ENCODE results near the gene TMEM175.
"Not testable (repeated sequence)": the region's sequence is repeated elsewhere in the genome, so short reads cannot be mapped to it uniquely, and the experiment has no call there.

TMEM175 gene

GRCh38 chr4:970046-970745 is 37.9 kb downstream of the TMEM175 start:
- no peak for DNase-seq (ENCODE audit: low read depth in 4 of 4, low spot score in 1 of 4)

DNA sequence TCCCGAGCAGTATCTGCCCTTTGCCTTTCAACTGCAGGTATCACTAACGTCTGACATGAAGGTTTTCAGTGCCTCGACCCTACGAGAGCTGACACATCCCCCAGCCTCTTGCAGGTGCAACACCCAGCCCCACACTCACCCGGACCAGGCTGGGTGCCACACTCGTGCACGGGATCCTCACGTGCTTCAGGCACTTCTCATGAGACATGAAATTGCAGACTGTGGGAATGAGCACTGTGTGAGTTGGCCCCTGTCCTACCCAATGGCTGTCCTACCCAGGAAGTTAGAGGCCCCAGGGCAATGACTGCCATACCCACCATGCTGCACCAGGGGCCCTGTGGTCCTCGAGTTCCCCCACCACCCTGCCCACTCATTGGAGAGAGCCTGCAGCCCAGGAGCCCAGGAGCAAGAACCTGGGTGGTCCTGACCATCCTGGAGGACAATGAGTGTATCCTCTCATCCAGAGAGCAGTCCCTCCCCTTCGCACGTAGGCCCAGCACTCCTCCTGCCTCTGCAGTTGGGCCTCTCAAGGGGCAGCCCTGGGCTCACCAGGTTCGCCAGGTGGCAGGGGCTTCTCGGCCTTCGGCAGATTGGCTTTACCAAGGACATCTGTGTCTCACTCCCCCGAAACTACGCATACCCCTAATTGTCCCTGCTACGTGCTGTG is 38.7 kb downstream of the TMEM175 start:
- DNase-seq (ENCODE audit: low read depth in 4 of 4, low spot score in 1 of 4), result no peak

DNA sequence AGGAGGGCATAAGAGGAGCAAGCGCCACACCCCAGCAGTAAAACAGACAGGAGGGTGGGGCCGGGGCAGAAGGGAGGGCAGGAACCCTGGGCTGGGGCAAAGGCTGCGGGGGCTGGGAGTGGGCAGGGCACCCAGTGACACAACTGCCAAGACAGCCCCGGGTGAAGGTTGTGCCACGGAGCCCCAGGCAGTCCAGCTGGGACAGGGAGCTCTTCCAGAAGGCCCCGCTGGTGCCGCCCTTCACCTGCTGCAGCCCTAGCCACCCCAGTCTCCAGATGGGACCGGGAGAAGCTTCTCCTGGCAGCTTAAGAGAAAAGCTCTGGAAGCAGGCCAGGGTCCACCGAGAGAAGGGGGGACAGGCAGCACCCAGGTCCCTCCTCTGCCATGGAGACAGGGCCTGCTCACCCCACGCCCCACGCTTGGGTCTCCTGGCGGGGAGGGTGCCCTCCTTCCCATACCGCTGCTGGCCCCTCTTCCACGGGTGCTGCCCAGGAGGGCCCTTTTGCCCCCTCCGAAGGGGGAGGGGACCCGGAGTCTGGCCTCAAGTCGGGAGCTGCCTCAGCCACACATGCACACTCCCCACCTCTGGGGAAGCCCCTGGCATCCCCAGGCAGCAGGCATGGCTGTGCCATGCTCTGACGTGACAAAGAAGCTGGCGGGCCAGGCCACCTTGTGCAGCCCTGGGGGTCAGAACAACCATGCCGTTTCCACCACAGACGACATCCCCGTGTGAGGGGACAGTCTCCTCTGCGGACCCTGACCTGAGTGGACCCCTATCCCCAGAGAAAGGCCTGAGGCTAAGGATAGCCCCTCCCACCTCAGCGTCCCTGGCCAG is 39.6 kb downstream of the TMEM175 start:
- DNase-seq (ENCODE audit: low read depth in 4 of 4, low spot score in 1 of 4), result no peak

DNA sequence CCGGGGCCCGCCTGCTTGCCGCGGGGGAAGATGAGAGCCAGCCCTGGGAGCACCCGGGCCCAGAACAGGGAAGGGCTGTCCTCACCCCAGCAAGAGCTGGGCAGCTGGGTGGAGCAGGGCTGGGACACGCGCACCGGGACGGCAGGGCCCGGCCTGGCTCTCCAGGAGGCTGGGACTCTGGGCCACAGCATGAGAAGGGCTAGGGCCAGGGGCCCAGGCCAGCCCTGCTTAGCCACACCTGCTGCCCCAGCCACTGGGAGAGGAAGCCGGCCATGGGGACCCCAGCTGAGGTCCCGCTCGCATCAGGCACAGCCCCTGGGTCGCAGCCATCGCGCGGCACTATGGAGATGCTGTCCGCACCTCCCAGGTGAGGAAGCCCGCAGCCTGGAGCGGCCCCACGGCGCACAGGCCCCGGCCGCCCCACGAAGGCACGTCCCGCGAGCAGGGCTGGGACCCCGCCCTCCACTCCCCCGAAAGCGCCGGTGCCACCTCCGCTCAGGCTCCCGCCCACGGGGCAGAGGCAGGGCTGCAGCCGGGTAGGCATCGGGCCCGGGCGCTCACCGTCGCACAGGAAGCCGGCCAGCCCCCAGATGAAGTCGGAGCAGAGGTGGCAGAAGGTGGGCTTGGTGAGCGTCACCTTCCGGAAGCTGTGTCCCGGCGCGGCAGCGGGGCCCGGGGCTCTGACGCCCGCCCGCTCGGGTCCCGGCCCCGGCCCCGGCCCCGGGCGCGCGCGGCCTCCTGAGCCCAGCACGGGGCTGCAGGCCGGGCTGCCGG is 40.6 kb downstream of the TMEM175 start:
- DNase-seq (ENCODE audit: low read depth in 4 of 4, low spot score in 1 of 4), result peak; percentile 17 to 48 (median 30)

GRCh38 chr4:973431-974397 is 41.5 kb downstream of the TMEM175 start, which contains the start of gene DGKQ:
DGKQ (minus strand) TSS chr4:973569; CDS start chr4:973482, 87 bp downstream.
- peak; percentile 64 to 87 (median 78) for DNase-seq (ENCODE audit: low read depth in 4 of 4, low spot score in 1 of 4)

DNA sequence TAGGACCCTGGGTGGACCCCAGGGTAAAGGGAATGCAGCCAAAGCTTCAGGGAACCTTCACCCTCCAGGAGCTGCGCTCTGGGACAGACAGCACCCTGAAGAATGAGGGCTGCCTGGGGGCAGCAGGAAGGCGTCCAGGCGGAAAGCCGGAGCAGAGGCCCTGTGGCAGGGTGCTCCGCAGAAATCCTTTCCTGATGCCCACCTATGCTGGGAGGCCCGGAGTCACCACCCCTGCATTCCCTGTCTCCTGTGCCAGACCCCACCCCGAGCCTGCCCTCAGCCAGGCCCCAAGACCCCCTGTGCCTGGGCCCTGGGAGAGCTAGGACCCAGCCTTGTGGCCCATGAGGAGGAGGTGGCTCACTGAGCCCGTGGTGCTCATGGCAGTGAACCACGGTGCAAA is 42.4 kb downstream of the TMEM175 start:
- no peak for DNase-seq (ENCODE audit: low read depth in 4 of 4, low spot score in 1 of 4)

- not testable (repeated sequence) for DNase-seq (ENCODE audit: low read depth in 4 of 4, low spot score in 1 of 4)
Measured at GRCh38 chr4:976016-976415, 43.8 kb downstream of the TMEM175 start.

GRCh38 chr4:978957-979701 is 46.9 kb downstream of the TMEM175 start:
- DNase-seq (ENCODE audit: low read depth in 4 of 4, low spot score in 1 of 4), result no peak

DNA sequence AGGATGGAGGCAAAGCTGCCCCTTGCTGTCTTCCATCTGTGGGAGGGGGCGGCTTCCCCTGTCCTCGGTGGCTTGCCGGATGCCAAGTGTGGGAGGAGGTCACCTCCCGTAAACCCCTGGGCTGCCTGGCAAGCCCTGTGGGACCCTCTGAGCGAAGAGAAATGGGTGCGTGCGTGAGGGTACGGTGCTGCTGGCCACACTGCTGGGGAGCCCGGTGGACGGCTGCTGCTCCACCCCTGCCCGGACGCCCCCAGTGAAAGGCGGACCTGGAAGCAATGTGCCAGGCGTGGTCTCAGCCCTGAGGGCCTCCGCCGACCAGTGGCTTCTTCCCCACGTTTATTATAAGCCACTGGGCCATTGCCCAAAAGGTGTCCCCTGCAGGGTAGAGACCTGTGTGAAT is 50.0 kb downstream of the TMEM175 start:
- DNase-seq (ENCODE audit: low read depth in 4 of 4, low spot score in 1 of 4), result no peak

- no peak for DNase-seq (ENCODE audit: low read depth in 4 of 4, low spot score in 1 of 4)
Measured at GRCh38 chr4:982814-983213, 50.6 kb downstream of the TMEM175 start.

GRCh38 chr4:984336-985054 is 52.2 kb downstream of the TMEM175 start:
- DNase-seq (ENCODE audit: low read depth in 4 of 4, low spot score in 1 of 4), result no peak

GRCh38 chr4:985123-985830 is 53.0 kb downstream of the TMEM175 start:
- peak; percentile 42 to 73 (median 64) for DNase-seq (ENCODE audit: low read depth in 4 of 4, low spot score in 1 of 4)

DNA sequence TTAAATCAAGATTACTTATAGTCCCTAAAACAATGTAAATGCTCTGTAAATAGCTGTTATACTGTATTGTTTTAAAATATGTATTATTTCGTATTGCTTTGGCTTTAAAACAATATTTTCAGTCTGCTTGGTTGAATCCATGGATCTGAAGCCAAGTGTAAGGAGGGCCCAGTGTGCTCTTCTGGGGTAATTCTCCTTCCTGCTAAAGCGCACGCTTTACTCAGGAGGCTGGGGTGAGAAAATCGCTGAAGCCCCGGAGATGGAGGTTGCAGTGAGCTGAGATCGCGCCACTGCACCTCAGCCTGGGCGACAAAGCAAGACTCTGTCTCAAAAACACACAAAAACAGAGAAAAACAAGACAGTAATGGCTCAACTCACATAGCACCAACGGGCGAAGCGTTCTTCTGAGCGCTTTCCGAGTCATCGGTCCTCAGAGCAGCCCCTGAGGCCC is 54.2 kb downstream of the TMEM175 start:
- no peak for DNase-seq (ENCODE audit: low read depth in 4 of 4, low spot score in 1 of 4)

DNA sequence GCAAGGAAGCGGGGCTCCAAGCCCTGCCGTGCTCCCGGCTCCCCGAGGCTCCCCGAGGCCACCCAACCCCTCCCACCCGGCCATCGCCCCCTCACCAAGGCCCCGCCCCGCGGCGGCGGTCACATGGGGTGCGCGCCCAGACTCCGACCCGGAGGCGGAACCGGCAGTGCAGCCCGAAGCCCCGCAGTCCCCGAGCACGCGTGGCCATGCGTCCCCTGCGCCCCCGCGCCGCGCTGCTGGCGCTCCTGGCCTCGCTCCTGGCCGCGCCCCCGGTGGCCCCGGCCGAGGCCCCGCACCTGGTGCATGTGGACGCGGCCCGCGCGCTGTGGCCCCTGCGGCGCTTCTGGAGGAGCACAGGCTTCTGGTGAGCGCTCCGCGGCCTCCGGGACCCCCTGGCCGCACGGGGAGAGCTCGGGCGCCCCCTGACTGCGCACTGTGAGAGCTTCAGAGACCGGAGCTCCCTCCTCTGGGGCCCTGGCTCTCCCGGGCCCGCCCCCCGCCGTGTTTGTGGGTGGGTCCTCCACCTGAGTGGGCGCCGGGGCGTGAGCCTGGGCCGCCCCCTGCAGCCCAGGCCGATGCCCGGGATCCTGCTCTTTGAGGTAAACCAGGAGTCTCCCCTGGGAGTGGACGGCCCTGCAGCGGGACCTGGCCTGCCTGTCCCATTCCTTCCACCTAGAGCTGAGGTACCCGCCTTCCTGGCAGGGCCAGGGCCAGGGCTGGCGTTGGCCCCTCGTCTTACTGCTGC is 54.8 kb downstream of the TMEM175 start, which contains the start of gene IDUA:
IDUA (plus strand) TSS at position 166 of the 745 bp plus-strand sequence; CDS start at position 207, 41 bp downstream.
- DNase-seq (ENCODE audit: low read depth in 4 of 4, low spot score in 1 of 4), result peak; percentile 64 to 82 (median 75)

DNA sequence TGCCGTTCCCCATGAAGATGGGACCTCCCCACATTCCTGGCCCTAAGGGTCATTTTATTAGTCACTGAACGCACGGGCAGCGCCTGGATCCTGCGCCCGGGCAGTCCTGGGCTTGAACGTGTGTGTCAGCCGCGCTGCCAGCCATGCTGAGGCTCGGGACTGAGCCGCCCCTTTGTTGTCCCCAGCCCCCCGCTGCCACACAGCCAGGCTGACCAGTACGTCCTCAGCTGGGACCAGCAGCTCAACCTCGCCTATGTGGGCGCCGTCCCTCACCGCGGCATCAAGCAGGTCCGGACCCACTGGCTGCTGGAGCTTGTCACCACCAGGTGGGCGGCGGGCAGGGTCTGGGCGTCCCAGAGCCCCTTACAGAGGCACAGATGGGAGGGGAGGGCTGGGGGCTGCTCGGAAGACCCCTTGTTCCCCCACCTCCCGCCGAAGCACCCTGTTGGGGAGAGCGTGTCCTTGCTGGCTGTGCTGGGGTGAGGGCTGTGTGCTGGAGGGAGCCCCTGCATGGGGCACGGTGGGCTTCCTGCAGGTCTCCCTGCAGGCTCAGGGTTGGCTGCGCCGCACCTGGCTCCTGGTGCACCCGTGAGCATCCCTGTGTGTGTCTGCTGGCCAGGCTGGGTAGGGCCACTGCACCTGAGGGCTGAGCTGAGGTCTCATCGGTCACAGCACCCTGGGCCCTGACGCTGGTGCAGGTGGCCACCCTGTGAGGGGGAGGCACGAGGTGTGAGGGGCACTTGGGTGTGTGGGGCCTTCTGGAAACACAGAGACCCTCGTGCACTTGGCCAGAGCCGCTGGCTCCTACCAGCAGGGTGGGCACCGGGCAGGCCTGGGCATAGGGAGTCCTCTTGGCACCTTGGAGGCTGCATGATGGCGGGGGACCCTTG is 55.6 kb downstream of the TMEM175 start:
- DNase-seq (ENCODE audit: low read depth in 4 of 4, low spot score in 1 of 4), result no peak
